Measurements from ENCODE around the gene KHDC4. TPM values are rescaled to one million over a fixed set of nuclear protein-coding genes. Genes with fewer than 3 reads are reported as not detected.

The KHDC4 gene
- total and polyA plus RNA-seq, 10 of the 15 experiments (the other 5 are each of a cell fraction or from before 2014, with no cell fraction given): 11.7 to 109 (median 41.9) TPM

GRCh38 chr1:155967341-155968050 is 33.3 kb upstream of the KHDC4 start:
- TF ChIP-seq MYB (IDR thresholded peaks at IDR 0.05; ENCODE audit: borderline replicate concordance, low read depth, low read length) (no peak), SPI1 (IDR thresholded peaks at IDR 0.05; ENCODE audit: borderline replicate concordance, insufficient read depth, low read depth, low read length) (peak; percentile 15; the same call in 1 of the 2 replicates), CHD4 (IDR thresholded peaks at IDR 0.05) (no peak), NR2C1 (IDR thresholded peaks at IDR 0.05) (no peak), CREM (IDR thresholded peaks at IDR 0.05; ENCODE audit: low read depth) (no peak), JUNB (IDR thresholded peaks at IDR 0.05) (no peak), PKNOX1 (IDR thresholded peaks at IDR 0.05) (no peak), HDGF (IDR thresholded peaks at IDR 0.05) (peak; percentile 50)
- TF ChIP-seq, protein P1, sequence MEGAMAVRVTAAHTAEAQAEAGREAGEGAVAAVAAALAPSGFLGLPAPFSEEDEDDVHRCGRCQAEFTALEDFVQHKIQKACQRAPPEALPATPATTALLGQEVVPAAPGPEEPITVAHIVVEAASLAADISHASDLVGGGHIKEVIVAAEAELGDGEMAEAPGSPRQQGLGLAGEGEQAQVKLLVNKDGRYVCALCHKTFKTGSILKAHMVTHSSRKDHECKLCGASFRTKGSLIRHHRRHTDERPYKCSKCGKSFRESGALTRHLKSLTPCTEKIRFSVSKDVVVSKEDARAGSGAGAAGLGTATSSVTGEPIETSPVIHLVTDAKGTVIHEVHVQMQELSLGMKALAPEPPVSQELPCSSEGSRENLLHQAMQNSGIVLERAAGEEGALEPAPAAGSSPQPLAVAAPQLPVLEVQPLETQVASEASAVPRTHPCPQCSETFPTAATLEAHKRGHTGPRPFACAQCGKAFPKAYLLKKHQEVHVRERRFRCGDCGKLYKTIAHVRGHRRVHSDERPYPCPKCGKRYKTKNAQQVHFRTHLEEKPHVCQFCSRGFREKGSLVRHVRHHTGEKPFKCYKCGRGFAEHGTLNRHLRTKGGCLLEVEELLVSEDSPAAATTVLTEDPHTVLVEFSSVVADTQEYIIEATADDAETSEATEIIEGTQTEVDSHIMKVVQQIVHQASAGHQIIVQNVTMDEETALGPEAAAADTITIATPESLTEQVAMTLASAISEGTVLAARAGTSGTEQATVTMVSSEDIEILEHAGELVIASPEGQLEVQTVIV (IDR thresholded peaks at IDR 0.05; ENCODE audit: borderline replicate concordance, partially characterized antibody): no peak
- ChIA-PET POLR2A (interaction anchor here (0.5 to 2.2 kb wide), 10 partner anchors 9 to 86 kb away, joined by 3 to 20 read pairs (median 5); partner anchors contain the start of genes ARHGEF2 and UBQLN4), SMC1A (ENCODE audit: uncharacterized antibody, unreplicated experiment) (interaction anchor here (0.6 to 2.8 kb wide), 9 partner anchors 9 to 136 kb away, joined by 3 to 13 read pairs (median 6); partner anchors contain the start of gene ARHGEF2), RAD21 (ENCODE audit: unreplicated experiment) (interaction anchor here (0.8 to 1.3 kb wide), 5 partner anchors 10 to 148 kb away, joined by 3 read pairs; partner anchors contain the start of gene ARHGEF2), CTCF (interaction anchor here (0.5 to 4.5 kb wide), 10 partner anchors 7 to 106 kb away, joined by 3 to 54 read pairs (median 3); partner anchors contain the start of gene ARHGEF2)
- ATAC-seq: no peak
- BruUV-seq (replicated peaks): no TSS peak
- H3K79me2 ChIP-seq (ENCODE audit: control insufficient read depth, insufficient read depth, low read length): peaks cover 55% of the 10 kb centered on the region
- H4K20me1 ChIP-seq (ENCODE audit: control insufficient read depth, insufficient read depth): peaks cover 8% of the 10 kb centered on the region
- in situ Hi-C loops (cut with MboI) (no loop called here), intact Hi-C loops (cut with micrococcal nuclease; ENCODE audit: unreplicated experiment) (no loop called here)
- peaks cover 53% of the 10 kb centered on the region for H3K4me1 ChIP-seq (ENCODE audit: control insufficient read depth, insufficient read depth, low read length)
- H3K36me3 ChIP-seq (ENCODE audit: control insufficient read depth in 2 of 2, insufficient read depth in 2 of 2, low read length in 1 of 2): peaks cover 35 to 55% of the 10 kb centered on the region in 2 experiments
- no peak overlapping the region for H2AFZ ChIP-seq (ENCODE audit: control insufficient read depth, low read depth, low read length)
- H3K9ac ChIP-seq (ENCODE audit: control insufficient read depth, insufficient read depth, low read length): no peak overlapping the region
- H3K4me3 ChIP-seq: no peak overlapping the region
- H3K9me3 ChIP-seq (replicated peaks; ENCODE audit: control insufficient read depth, insufficient read depth, low read length): no peaks in the 10 kb centered on the region
- no peak overlapping the region; the same call in 1 of the 2 replicates for H3K27ac ChIP-seq (ENCODE audit: control insufficient read depth, insufficient read depth)
- FAIRE-seq: no peak
- H3K27me3 ChIP-seq (replicated peaks in 1 of 2; ENCODE audit: control insufficient read depth in 2 of 2, insufficient read depth in 2 of 2, low read length in 1 of 2): no peaks in the 10 kb centered on the region
- no peak for DNase-seq (ENCODE audit: low read depth, low spot score)
- peak overlapping the region; percentile 54; the same call in 1 of the 2 replicates for H3K4me2 ChIP-seq (ENCODE audit: control insufficient read depth, insufficient read depth)
- WGBS (ENCODE audit: insufficient coverage, insufficient replicate concordance, low lambda C conversion rate, missing lambda C conversion rate): 81% methylated on average over 13 of the region's 13 CpGs
